GM18498 (cell line): ENCODE data around the gene SNX25.
"Not testable (repeated sequence)": the region's sequence is repeated elsewhere in the genome, so short reads cannot be mapped to it uniquely, and the experiment has no call there.

Experiments used
- ATAC-seq: cut with Tn5 transposase; IDR thresholded peaks from one replicate; pipeline ENCODE4 v1.9.1; 2021; ENCODE audit warnings: mild to moderate bottlenecking, moderate library complexity; ENCODE audit not compliant: unreplicated experiment

SNX25 gene

GRCh38 chr4:185298728-185299430 lies 89.5 kb downstream of the SNX25 start:
- no peak for ATAC-seq

GRCh38 chr4:185304541-185304940 lies 95.1 kb downstream of the SNX25 start:
- ATAC-seq, result no peak

GRCh38 chr4:185304944-185305690 lies 95.7 kb downstream of the SNX25 start:
- peak; percentile 58 for ATAC-seq

GRCh38 chr4:185305979-185306442 lies 96.6 kb downstream of the SNX25 start:
- ATAC-seq, result no peak

GRCh38 chr4:185307136-185307950 lies 97.9 kb downstream of the SNX25 start:
- ATAC-seq, result peak; percentile 66

GRCh38 chr4:185309770-185310169 lies 100.4 kb downstream of the SNX25 start:
- peak; percentile 57 for ATAC-seq

GRCh38 chr4:185311113-185311888 lies 101.9 kb downstream of the SNX25 start:
- peak; percentile 34 for ATAC-seq

- no peak for ATAC-seq
These were observed 103.3 kb downstream of the SNX25 start for GRCh38 chr4:185312699-185313098.

- ATAC-seq, result not testable (repeated sequence)
These were observed 108.1 kb downstream of the SNX25 start for GRCh38 chr4:185317462-185317861.

- ATAC-seq, result no peak
These were observed 108.5 kb downstream of the SNX25 start for GRCh38 chr4:185317880-185318279.

- ATAC-seq, result no peak
These were observed 109.3 kb downstream of the SNX25 start for GRCh38 chr4:185318679-185319078.

- ATAC-seq, result no peak
These were observed 113.4 kb downstream of the SNX25 start for GRCh38 chr4:185322803-185323202.

GRCh38 chr4:185323606-185324005 lies 114.2 kb downstream of the SNX25 start:
- no peak for ATAC-seq

- not testable (repeated sequence) for ATAC-seq
These were observed 115.0 kb downstream of the SNX25 start for GRCh38 chr4:185324361-185324760.

- ATAC-seq, result not testable (repeated sequence)
These were observed 116.3 kb downstream of the SNX25 start for GRCh38 chr4:185325721-185326120.

- no peak for ATAC-seq
These were observed 119.2 kb downstream of the SNX25 start for GRCh38 chr4:185328586-185328985.

GRCh38 chr4:185329879-185330510 lies 120.6 kb downstream of the SNX25 start:
- ATAC-seq, result not testable (repeated sequence)

GRCh38 chr4:185332575-185333464 lies 123.4 kb downstream of the SNX25 start:
- ATAC-seq, result peak; percentile 82

GRCh38 chr4:185334326-185334725 lies 124.9 kb downstream of the SNX25 start:
- ATAC-seq, result no peak
